GM18951 (cell line): Measurements from ENCODE around the gene IL15.
A peak's percentile ranks its signal among the peaks of the same experiment; 100 is the strongest.
"Not testable (repeated sequence)": the region's sequence is repeated elsewhere in the genome, so short reads cannot be mapped to it uniquely, and the experiment has no call there.

Source experiments
- POLR2A ChIP-seq: IDR thresholded peaks from 4 replicates; pipeline ENCODE4 v1.6.1; 2011; ENCODE audit warnings: mild to moderate bottlenecking; ENCODE audit not compliant: insufficient read length, insufficient read depth; ENCODE audit errors: extremely low read depth
- in situ Hi-C: fragments of 300-500 bp; cut with MboI; formaldehyde crosslinking; loops from one replicate; pipeline ENCODE4 v1.12.0; 2022; ENCODE audit warnings: low sequenced_read_pairs, mixed read lengths, inconsistent platforms; ENCODE audit not compliant: unreplicated experiment

IL15 gene, protein sequence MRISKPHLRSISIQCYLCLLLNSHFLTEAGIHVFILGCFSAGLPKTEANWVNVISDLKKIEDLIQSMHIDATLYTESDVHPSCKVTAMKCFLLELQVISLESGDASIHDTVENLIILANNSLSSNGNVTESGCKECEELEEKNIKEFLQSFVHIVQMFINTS

DNA sequence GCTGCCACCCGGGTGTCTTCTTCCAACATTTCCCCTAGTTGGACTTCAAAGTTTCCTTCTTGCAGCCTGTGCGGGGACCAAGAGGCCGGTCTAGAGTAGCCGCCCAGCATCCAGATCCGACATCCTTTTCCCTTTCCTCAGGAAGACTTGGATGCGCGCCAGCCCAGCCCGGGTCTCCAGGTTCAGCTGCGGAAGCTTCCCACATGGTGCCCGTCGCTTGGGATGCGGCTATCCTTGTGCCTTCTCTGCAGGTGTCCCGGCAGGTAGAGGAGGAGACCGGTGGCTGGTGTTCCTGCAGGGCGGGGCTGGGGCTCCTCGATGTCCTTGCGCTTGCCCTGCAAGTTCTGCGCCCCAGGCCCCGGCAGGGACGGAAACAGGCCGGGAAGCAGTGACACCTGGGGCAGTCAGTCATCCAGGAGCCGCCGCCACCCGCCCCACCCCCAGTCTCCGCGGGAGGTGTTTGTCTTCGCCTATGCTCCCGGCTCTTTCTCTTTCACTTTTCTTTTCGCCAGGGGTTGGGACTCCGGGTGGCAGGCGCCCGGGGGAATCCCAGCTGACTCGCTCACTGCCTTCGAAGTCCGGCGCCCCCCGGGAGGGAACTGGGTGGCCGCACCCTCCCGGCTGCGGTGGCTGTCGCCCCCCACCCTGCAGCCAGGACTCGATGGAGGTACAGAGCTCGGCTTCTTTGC is at the start of gene IL15:
TSS of gene IL15 (plus strand) at position 502 of the 689 bp plus-strand sequence. CDS start 82,882 bp downstream, outside the sequence.
- TF ChIP-seq POLR2A: peak; percentile 61
- in situ Hi-C loops: no loop called here

DNA sequence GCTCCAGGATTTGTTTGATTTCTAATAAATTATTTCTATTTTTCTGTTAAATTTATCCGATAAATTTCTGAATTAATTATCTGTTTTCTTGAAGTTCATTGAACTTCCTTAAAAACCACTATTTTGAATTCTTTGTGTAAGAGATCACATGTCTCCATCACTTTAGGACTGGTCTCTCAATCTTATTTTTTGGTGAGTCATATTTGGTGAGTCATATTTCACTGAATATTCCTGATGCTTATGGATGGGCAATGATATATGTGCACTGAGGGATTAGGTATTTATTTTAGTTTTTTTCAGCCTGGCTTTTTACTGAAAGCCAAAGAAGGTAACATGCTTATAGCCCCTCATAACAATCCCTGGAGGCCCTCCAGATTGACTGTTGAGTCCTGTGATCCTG is 48.5 kb upstream of the IL15 start:
- no peak for TF ChIP-seq POLR2A

DNA sequence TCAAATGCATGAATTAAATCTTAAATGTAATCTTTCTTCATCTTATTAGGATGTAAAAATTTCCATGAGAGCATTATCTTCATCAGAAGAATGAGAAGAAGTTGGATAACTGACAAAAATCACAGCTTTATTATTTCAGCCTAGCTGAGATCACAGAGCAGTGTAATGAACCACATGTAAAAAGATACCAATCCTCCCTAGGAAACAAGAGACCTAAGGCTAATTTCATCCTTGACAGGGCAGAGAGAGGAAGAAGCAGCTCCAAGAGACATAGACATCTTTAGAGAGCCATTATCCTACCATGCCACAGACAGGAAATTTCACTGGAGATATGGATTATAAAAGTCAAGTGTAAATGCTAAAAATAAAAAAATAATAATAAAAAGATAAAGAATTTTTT is 40.9 kb upstream of the IL15 start:
- in situ Hi-C loops: no loop called here

More for the DNA sequence above, 48.5 kb upstream of the IL15 start:
- in situ Hi-C loops: no loop called here

DNA sequence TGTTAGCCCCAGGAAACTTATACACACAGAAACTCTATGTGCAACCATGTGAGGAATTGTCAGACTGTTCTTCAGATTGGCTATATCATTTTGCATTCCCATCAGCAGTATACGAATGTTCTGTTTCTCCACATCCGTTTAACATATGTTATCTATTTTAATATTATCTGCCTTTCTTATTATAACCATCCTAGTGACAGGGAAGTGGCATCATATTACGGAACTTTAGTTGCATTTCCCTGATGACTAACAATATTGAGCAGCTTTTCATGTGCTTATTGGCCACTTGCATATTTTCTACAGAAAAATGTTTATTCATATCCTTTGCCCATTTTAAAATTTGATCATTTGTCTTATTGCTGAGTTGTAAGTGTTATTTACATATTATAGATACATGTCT is 36.5 kb upstream of the IL15 start:
- in situ Hi-C loops: no loop called here
- TF ChIP-seq POLR2A: no peak

More for the DNA sequence above, 40.9 kb upstream of the IL15 start:
- no peak for TF ChIP-seq POLR2A

DNA sequence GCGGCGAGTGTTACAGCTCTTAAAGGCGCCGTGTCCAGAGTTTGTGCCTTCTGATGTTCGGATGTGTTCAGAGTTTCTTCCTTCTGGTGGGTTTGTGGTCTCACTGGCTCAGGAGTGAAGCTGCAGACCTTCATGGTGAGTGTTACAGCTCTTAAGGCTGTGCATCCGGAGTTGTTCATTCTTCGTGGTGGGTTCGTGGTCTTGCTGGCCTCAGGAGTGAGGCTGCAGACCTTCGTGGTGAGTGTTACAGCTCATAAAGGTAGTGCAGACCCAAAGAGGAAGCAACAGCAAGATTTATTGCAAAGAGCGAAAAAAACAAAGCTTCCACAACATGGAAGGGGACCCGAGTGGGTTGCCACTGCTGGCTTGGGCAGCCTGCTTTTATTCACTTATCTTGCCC is 31.7 kb upstream of the IL15 start:
- in situ Hi-C loops: not testable (repeated sequence)

DNA sequence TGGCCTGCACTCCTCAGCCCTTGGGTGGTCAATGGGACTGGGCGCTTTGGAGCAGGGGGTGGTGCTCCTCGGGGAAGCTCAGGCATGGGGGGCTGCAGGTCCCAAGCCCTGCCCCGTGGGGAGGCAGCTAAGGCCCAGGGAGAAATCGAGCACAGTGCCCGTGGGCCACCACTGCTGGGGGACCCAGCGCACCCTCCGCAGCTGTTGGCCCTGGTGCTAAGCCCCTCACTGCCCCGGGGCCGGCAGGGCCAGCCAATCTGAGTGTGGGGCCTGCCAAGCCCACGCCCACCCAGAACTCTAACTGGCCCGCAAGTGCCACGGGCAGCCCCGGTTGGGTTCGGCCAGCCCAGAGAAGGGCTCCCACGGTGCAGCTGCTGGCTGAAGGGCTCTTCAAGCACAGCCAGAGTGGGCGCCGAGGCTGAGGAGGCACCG is 30.9 kb upstream of the IL15 start:
- TF ChIP-seq POLR2A: no peak
- in situ Hi-C loops: no loop called here

DNA sequence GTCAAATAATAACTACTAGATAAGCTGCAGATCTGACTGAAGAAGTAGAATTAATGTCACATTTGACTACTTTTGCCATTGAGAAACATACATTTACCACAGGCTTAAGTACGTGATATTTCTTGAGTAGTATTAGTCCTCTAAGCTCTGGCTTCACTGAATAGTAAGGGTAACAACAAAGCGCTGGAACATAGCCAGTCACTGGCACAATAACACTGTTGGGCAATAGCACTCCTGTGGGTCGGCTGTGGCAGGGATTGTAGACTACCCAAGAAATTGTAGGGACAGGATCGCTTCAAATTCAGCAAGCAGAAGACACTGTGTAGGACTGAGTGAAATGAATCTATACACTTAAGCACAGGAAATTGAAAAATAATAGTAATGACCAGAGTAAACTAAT is 27.1 kb upstream of the IL15 start:
- no peak for TF ChIP-seq POLR2A
- in situ Hi-C loops: no loop called here

DNA sequence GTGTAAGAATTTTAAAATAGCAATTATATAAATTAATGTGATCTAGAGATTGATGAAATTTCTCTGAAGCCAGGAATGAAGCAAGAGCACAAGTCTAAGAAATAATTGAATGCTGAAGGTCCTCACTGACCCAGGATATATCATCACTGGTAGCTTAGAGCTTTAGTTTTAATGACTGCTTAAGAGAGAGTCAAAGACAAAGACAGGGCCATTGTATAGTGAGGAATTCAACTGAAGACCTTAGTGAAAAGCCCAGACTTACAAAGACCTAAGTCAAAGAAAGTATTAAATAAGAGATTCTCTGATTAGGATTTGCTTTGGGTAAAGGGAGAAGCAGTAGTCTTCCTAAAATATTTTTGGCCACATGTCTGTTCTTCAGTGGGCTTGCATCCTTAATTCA is 26.0 kb upstream of the IL15 start:
- in situ Hi-C loops: no loop called here
- no peak for TF ChIP-seq POLR2A

DNA sequence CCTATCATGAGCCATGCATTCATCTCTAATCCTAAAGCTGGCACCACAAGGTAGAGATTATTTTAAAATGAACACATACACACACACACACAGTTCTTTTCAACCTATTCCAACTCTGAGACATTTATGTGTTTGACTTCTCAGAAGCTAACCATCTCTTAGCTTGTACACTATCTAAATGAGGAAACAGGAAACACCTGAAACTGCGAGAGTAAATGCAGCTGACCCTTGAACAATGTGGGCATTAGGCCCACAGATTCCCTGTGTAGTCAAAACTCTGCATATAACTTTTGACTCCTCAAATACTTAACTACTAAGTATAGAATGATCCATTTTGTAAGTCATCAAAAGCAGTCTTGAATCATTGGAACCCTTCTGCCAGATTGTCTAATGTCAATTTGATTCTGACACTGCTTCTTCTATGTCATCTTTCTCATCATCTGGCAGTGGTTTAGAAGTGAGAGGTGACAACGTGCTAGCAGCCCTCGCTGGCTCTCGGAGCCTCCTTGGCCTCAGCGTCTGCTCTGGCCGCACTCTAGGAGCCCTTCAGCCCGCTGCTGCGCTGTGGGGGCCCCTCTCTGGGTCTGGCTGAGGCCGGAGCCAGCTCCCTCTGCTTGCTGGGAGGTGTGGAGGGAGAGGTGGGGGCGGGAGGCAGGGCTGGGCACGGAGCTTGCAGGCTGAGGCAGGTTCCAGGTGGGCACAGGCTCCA is 21.4 kb upstream of the IL15 start:
- in situ Hi-C loops: no loop called here
- no peak for TF ChIP-seq POLR2A

DNA sequence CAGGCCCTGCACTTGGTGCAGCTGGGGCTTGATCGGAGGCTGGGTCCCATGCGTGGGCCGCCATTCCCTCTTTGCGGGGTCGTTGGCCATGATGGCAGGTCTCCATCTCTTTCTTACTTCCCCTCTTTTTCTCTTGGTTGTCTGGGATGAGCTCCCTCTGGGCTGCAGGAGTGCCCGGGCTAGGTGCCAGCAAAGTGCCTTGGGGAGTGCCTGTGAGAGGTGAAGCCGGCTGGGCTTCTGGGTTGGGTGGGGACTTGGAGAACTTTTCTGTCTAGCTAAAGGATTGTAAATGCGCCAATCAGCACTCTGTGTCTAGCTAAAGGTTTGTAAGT is 20.8 kb upstream of the IL15 start:
- in situ Hi-C loops: not testable (repeated sequence)

DNA sequence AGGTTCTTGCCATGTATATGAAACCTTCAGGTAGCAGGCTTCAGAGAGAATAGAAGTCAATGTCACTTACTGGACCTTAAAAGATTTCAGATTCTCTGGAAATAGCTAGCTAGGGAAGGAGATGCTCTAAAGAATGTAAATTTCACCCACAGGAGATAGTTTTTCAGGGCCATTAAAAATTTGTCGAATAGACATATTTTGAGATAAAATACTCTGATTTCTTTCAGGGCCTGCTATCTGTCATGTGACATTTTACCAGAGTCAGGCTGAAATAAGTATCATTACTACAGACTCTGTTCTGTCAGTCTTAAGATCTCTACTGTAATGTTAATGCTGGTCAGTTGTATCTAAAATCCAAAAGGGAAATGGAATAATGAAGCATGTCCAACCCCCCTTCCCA is 15.7 kb upstream of the IL15 start:
- TF ChIP-seq POLR2A: no peak
- in situ Hi-C loops: no loop called here

DNA sequence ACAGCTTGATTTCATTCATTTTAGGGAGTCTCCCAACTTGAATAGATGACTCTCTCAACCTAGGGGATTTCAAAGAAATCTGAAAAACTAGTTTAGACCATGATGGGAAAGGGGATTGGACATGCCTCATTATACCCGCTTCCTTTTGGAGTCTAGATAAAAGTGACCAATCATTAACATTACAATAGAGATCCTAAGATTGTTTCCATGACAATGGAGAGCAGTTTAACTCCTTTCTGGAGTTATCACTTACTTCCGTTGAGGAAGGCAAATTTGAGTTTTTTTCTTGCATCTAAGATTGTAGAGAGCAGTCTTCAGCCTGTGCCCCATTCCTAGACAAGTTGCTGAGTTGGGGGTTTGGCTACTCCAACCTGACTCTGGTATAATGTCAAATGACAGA is 11.4 kb upstream of the IL15 start:
- TF ChIP-seq POLR2A: no peak

DNA sequence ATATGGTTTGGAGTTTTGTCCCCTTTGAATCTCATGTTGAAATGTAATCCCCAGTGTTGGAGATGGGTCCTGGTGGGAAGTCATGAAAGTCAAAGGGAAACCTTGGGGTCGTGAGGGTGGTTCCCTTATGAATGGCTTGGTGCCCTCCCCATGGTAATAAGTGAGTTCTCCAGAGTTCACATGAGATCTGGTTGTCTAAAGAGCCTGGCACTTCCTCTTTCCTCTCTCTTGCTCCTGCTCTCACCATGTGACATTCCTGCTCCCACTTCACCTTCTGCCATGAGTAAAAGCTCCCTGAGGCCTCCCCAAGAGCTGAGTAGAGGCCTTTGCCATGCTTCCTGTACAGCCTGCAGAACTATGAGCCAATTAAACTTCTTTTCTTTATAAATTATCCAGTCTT is 5.5 kb upstream of the IL15 start:
- in situ Hi-C loops: no loop called here
- no peak for TF ChIP-seq POLR2A

More for the DNA sequence above, 11.4 kb upstream of the IL15 start:
- in situ Hi-C loops: no loop called here

DNA sequence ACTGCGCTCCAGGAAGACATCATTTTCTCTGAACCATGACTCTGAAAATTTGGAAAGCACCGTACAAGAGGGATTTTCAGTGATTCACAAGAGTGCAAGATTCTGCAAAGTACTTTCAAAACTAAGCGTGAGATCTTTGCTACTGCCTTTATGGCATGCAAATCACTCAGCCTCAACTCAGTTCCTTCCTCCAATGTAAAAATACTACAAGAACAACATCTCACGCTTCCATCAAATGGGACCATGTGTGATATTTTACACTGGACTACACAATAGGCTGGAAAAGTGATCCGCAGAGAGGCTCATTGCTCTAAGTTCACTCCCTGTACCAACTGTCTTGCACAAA is 674 bp upstream of the IL15 start:
- TF ChIP-seq POLR2A: no peak
- in situ Hi-C loops: no loop called here
